H1 (cell line): Measurements from ENCODE around the gene ZNF182. TPM values are rescaled to one million over a fixed set of nuclear protein-coding genes. Genes with fewer than 3 reads are reported as not detected.
A peak's percentile ranks its signal among the peaks of the same experiment; 100 is the strongest.

ENCODE experiments used
- CTCF ChIA-PET: fragments of 300-600 bp; sonication (Branson Sonifier 250); formaldehyde crosslinking; loops from one replicate; lab custom pipeline; 2021; ENCODE audit not compliant: partially characterized antibody; lab: Charles Lee
- POLR2A ChIA-PET: fragments of 300-600 bp; sonication (Branson Sonifier 250); formaldehyde crosslinking; loops from one replicate; lab custom pipeline; 2021; ENCODE audit warnings: inconsistent platforms; ENCODE audit not compliant: partially characterized antibody; lab: Charles Lee
- DNase-seq, 2 experiments: peaks; one replicate each; pipeline versions ENCODE4 v3.0.0 to v3.0.0-alpha.2; 2010 to 2022; ENCODE audit warnings: low spot score in 2 of 2, low read depth in 1 of 2, mixed read lengths in 1 of 2
- FAIRE-seq: peaks from 2 replicates; lab custom pipeline; 2011; peaks lifted over from hg19 to GRCh38; lab: Jason Lieb, UNC
- H2AFZ ChIP-seq: 2 replicates; pipeline ENCODE4 v1.8.1; 2012; ENCODE audit warnings: low read length, inconsistent platforms
- H2AK5ac ChIP-seq: 2 replicates; pipeline ENCODE4 v1.6.1; 2013; ENCODE audit warnings: low read depth, low read length
- H2BK120ac ChIP-seq: replicated peaks from 2 replicates; pipeline ENCODE3; 2013; ENCODE audit warnings: low read depth, low read length, inconsistent platforms
- H2BK12ac ChIP-seq: 2 replicates; pipeline ENCODE4 v1.6.1; 2013; ENCODE audit warnings: low read depth, low read length
- H2BK15ac ChIP-seq: 2 replicates; pipeline ENCODE4 v1.6.1; 2013; ENCODE audit warnings: low read length
- H2BK20ac ChIP-seq: 2 replicates; pipeline ENCODE4 v1.6.1; 2013; ENCODE audit warnings: low read length
- H2BK5ac ChIP-seq: 2 replicates; pipeline ENCODE4 v1.6.1; 2013; ENCODE audit warnings: low read depth, low read length
- H3K14ac ChIP-seq: 2 replicates; pipeline ENCODE4 v1.6.1; 2013; ENCODE audit warnings: inconsistent platforms; ENCODE audit not compliant: insufficient read length
- H3K18ac ChIP-seq: 2 replicates; pipeline ENCODE4 v1.6.1; 2013; ENCODE audit warnings: low read length; ENCODE audit errors: extremely low read depth
- H3K23ac ChIP-seq: 2 replicates; pipeline ENCODE4 v1.6.1; 2013; ENCODE audit warnings: inconsistent platforms; ENCODE audit not compliant: insufficient read length
- H3K23me2 ChIP-seq: 2 replicates; pipeline ENCODE4 v1.6.1; 2013; ENCODE audit warnings: low read depth, low read length
- H3K27ac ChIP-seq: 2 replicates; pipeline ENCODE4 v1.6.1; 2011; ENCODE audit warnings: low read depth, low read length, inconsistent platforms
- H3K27me3 ChIP-seq, 4 experiments: replicated peaks in 1 of 4; 1 replicate in 1 of 4; 2 replicates in 3 of 4; pipeline versions ENCODE4 v1.6.1 to v1.8.1; 2011 to 2013; ENCODE audit warnings: low read length in 3 of 4, mild to moderate bottlenecking in 3 of 4, inconsistent platforms in 2 of 4, mixed read lengths in 2 of 4, moderate library complexity in 1 of 4; ENCODE audit not compliant: control insufficient read depth in 3 of 4, insufficient read depth in 3 of 4; ENCODE audit errors: extremely low read depth in 1 of 4
- H3K36me3 ChIP-seq, 4 experiments: 2 replicates each; pipeline versions ENCODE4 v1.6.1 to v1.8.1; 2011 to 2013; ENCODE audit warnings: mild to moderate bottlenecking in 4 of 4, low read length in 3 of 4, moderate library complexity in 2 of 4, control low read depth in 1 of 4, inconsistent platforms in 1 of 4; ENCODE audit not compliant: insufficient read depth in 4 of 4, control insufficient read depth in 2 of 4
- H3K4ac ChIP-seq: replicated peaks from 2 replicates; pipeline ENCODE3; 2013; ENCODE audit warnings: low read length, low read depth, mixed read lengths, inconsistent platforms; ENCODE audit not compliant: insufficient read length
- H3K4me1 ChIP-seq, 4 experiments: replicated peaks in 1 of 4; 1 replicate in 1 of 4; 2 replicates in 3 of 4; pipeline versions ENCODE4 v1.6.1 to v1.8.1; 2011 to 2013; ENCODE audit warnings: low read length in 3 of 4, inconsistent platforms in 2 of 4, mixed read lengths in 1 of 4; ENCODE audit not compliant: insufficient read depth in 4 of 4, control insufficient read depth in 3 of 4
- H3K4me2 ChIP-seq, 2 experiments: 2 replicates each; pipeline versions ENCODE4 v1.6.1 to v1.8.1; 2011 to 2013; ENCODE audit warnings: low read depth in 2 of 2, low read length in 2 of 2, control low read depth in 1 of 2, inconsistent platforms in 1 of 2, mild to moderate bottlenecking in 1 of 2; ENCODE audit not compliant: insufficient read depth in 1 of 2
- H3K4me3 ChIP-seq, 4 experiments: fragments of 200-600, 300-600 bp in 1 of 4; sonication (generic), shearing (Covaris generic), sonication (Bioruptor Twin) in 1 of 4; 2 replicates each; pipeline versions ENCODE4 v1.5.1 to v1.8.1; 2011 to 2016; ENCODE audit warnings: low read length in 4 of 4, low read depth in 3 of 4, control low read depth in 2 of 4, inconsistent platforms in 2 of 4, mild to moderate bottlenecking in 2 of 4, mixed read lengths in 1 of 4, moderate library complexity in 1 of 4; ENCODE audit not compliant: insufficient read depth in 2 of 4; ENCODE audit errors: extremely low read depth in 1 of 4
- H3K56ac ChIP-seq: replicated peaks from 2 replicates; pipeline ENCODE3; 2013; ENCODE audit warnings: low read depth, mild to moderate bottlenecking, mixed read lengths, low read length, inconsistent platforms; ENCODE audit not compliant: insufficient read length
- H3K79me1 ChIP-seq: 2 replicates; pipeline ENCODE4 v1.6.1; 2013; ENCODE audit warnings: low read depth, low read length, control low read depth
- H3K79me2 ChIP-seq, 2 experiments: 2 replicates each; pipeline versions ENCODE4 v1.6.1 to v1.8.1; 2012 to 2013; ENCODE audit warnings: low read length in 2 of 2, mild to moderate bottlenecking in 2 of 2, inconsistent platforms in 1 of 2; ENCODE audit not compliant: insufficient read depth in 2 of 2, control insufficient read depth in 1 of 2
- H3K9ac ChIP-seq, 4 experiments: replicated peaks in 1 of 4; 1 replicate in 1 of 4; 2 replicates in 3 of 4; pipeline versions ENCODE4 v1.6.1 to v1.8.1; 2011 to 2013; ENCODE audit warnings: low read depth in 3 of 4, low read length in 3 of 4, control low read depth in 2 of 4, mild to moderate bottlenecking in 2 of 4, moderate library complexity in 2 of 4, inconsistent platforms in 1 of 4; ENCODE audit errors: extremely low read depth in 1 of 4
- H3K9me3 ChIP-seq, 2 experiments: 2 replicates each; pipeline versions ENCODE4 v1.6.1 to v1.8.1; 2012 to 2013; ENCODE audit warnings: mild to moderate bottlenecking in 2 of 2, moderate library complexity in 2 of 2, control low read depth in 1 of 2, inconsistent platforms in 1 of 2, low read depth in 1 of 2, low read length in 1 of 2, mixed read lengths in 1 of 2; ENCODE audit not compliant: insufficient read depth in 2 of 2
- H4K20me1 ChIP-seq, 2 experiments: replicated peaks in 1 of 2; 2 replicates each; pipeline versions ENCODE3 to v1.8.1; 2011 to 2013; ENCODE audit warnings: inconsistent platforms in 2 of 2, low read length in 2 of 2, mild to moderate bottlenecking in 1 of 2; ENCODE audit not compliant: insufficient read depth in 2 of 2, control insufficient read depth in 1 of 2
- H4K5ac ChIP-seq: 2 replicates; pipeline ENCODE4 v1.6.1; 2013; ENCODE audit warnings: low read length, low read depth, mixed read lengths, inconsistent platforms; ENCODE audit not compliant: insufficient read length
- H4K8ac ChIP-seq: 2 replicates; pipeline ENCODE4 v1.8.0; 2013; ENCODE audit warnings: mild to moderate bottlenecking, moderate library complexity, low read length, inconsistent platforms; ENCODE audit not compliant: insufficient read depth; ENCODE audit errors: extremely low read depth
- H4K91ac ChIP-seq: replicated peaks from 2 replicates; pipeline ENCODE3; 2013; ENCODE audit warnings: low read length, mixed read lengths, inconsistent platforms; ENCODE audit not compliant: insufficient read length
- ASH2L ChIP-seq: fragments of 200-600, 300-600 bp; sonication (generic); IDR thresholded peaks from one replicate; pipeline ENCODE4 v1.7.1; 2017; ENCODE audit warnings: low read length
- BCL11A ChIP-seq, 2 experiments: IDR thresholded peaks; one replicate each; pipeline ENCODE4 v1.6.1; 2011; ENCODE audit warnings: low read depth in 2 of 2, low read length in 2 of 2, mild to moderate bottlenecking in 2 of 2
- CBX8 ChIP-seq: fragments of 300-800, 300-1000 bp; sonication (generic); IDR thresholded peaks from 2 replicates; pipeline ENCODE4 v1.7.1; 2016; ENCODE audit warnings: low read depth, low read length, borderline replicate concordance
- E2F6 ChIP-seq: IDR thresholded peaks from 2 replicates; pipeline ENCODE4 v1.6.1; 2012; ENCODE audit warnings: inconsistent platforms
- HDAC6 ChIP-seq: IDR thresholded peaks from one replicate; pipeline ENCODE4 v1.7.1; 2012; ENCODE audit warnings: low read depth, mild to moderate bottlenecking, inconsistent platforms, low read length, moderate library complexity
- KDM1A ChIP-seq: fragments of 200-600, 300-600 bp; sonication (generic); IDR thresholded peaks from 2 replicates; pipeline ENCODE4 v1.7.1; 2016; ENCODE audit warnings: mild to moderate bottlenecking, low read length, borderline replicate concordance
- MAFK ChIP-seq: IDR thresholded peaks from 2 replicates; pipeline ENCODE4 v1.6.1; 2012; ENCODE audit warnings: low read depth, mild to moderate bottlenecking, improper control_type of control experiment, low read length
- POLR2A ChIP-seq, 2 experiments: IDR thresholded peaks; 1 replicate in 1 of 2; 2 replicates in 1 of 2; pipeline ENCODE4 v1.6.1; 2011; ENCODE audit warnings: low read depth in 2 of 2, low read length in 2 of 2, mild to moderate bottlenecking in 2 of 2; ENCODE audit errors: control extremely low read depth in 1 of 2
- RBBP5 ChIP-seq: IDR thresholded peaks from 2 replicates; pipeline ENCODE4 v1.7.1; 2012; ENCODE audit warnings: low read depth, mild to moderate bottlenecking, inconsistent platforms, low read length, moderate library complexity, borderline replicate concordance
- RNF2 ChIP-seq: fragments of 200-900, 300-1000 bp; sonication (generic); IDR thresholded peaks from 2 replicates; pipeline ENCODE4 v1.7.1; 2016; ENCODE audit warnings: borderline replicate concordance, low read depth, mild to moderate bottlenecking, antibody characterized with exemption, low read length; ENCODE audit not compliant: poor library complexity, severe bottlenecking; ENCODE audit errors: missing control alignments
- SAP30 ChIP-seq: fragments of 300-600 bp; sonication (generic); IDR thresholded peaks from 2 replicates; pipeline ENCODE4 v1.7.1; 2012; ENCODE audit warnings: low read length, moderate library complexity, mild to moderate bottlenecking, inconsistent platforms; ENCODE audit not compliant: insufficient read depth, insufficient replicate concordance
- SP2 ChIP-seq: IDR thresholded peaks from 2 replicates; pipeline ENCODE4 v1.6.1; 2012; ENCODE audit warnings: mild to moderate bottlenecking, low read length, inconsistent platforms
- TEAD4 ChIP-seq: IDR thresholded peaks from 2 replicates; pipeline ENCODE4 v1.6.1; 2012; ENCODE audit warnings: low read depth, low read length, inconsistent platforms, mixed read lengths
- ZNF274 ChIP-seq: IDR thresholded peaks from 2 replicates; pipeline ENCODE4 v1.7.0; 2012; ENCODE audit warnings: low read length, borderline replicate concordance; ENCODE audit errors: extremely low read depth
- WGBS, 2 experiments: shearing (Covaris generic) in 1 of 2; methylation state at CpG; one replicate each; pipeline versions ENCODE4 v1.1.6 to v1.1.7; 2013 to 2015; ENCODE audit warnings: low lambda C conversion rate in 2 of 2, mixed read lengths in 2 of 2, inconsistent platforms in 1 of 2, low coverage in 1 of 2, missing lambda C conversion rate in 1 of 2; ENCODE audit not compliant: insufficient replicate concordance in 2 of 2, insufficient coverage in 1 of 2, insufficient read length in 1 of 2; ENCODE audit errors: extremely low coverage in 1 of 2, missing lambda C conversion rate in 1 of 2; 5-methylcytosine and 5-hydroxymethylcytosine counted together
- polyA plus RNA-seq, 7 experiments: library from polyadenylated mRNA; depleted of rRNA in 3 of 7; stranded (reverse) in 5 of 7; unstranded in 2 of 7; fragments of >200 nt in 5 of 7; fragments of 200-250 nt in 2 of 7; gene quantifications; 1 replicate in 5 of 7; 2 replicates in 1 of 7; 4 replicates in 1 of 7; pipeline versions ENCODE4 v1.2.1 to v1.2.3, GENCODE V29; 2011 to 2013; ENCODE audit warnings: missing spikeins in 2 of 7, mixed read lengths in 2 of 7
- total RNA-seq: library from RNA; stranded (reverse); fragmentation: NEBNext Ultra II Directional; extraction: Animal tissue kit (Norgen Biotek cat#: 25700); gene quantifications from 2 replicates; pipeline ENCODE4 v1.2.1, GENCODE V29; 2021

The ZNF182 gene
- total and polyA plus RNA-seq, 2 of the 8 experiments (the other 6 are each of a cell fraction or from before 2014, with no cell fraction given), result 1.3 to 8.2 TPM

- ChIA-PET POLR2A (no interaction called here), CTCF (no interaction called here)
- no peak overlapping the region for H2AFZ ChIP-seq
- no peak overlapping the region for H3K56ac ChIP-seq
- H2BK120ac ChIP-seq, result no peak overlapping the region
- H3K36me3 ChIP-seq, result no peaks in the 10 kb centered on the region
- H3K14ac ChIP-seq, result no peak overlapping the region
- H2BK5ac ChIP-seq, result no peak overlapping the region
- no peaks in the 10 kb centered on the region for H3K79me1 ChIP-seq
- H3K4ac ChIP-seq, result no peak overlapping the region
- DNase-seq (no peak), FAIRE-seq (no peak)
- H3K23ac ChIP-seq, result no peak overlapping the region
- WGBS, 2 experiments, result 70% methylated on average over 7 of the region's 7 CpGs; no CpG with 5 or more reads in 1 of the 2 experiments
- H3K9me3 ChIP-seq, result no peaks in the 10 kb centered on the region
- H4K5ac ChIP-seq, result no peak overlapping the region
- no peak overlapping the region for H2BK20ac ChIP-seq
- H3K4me3 ChIP-seq, result peak overlapping the region in 3 of 4 experiments; percentile 79 to 88 (median 86); a peak in 5 of 8 replicates
- no peak overlapping the region for H2AK5ac ChIP-seq
- peak overlapping the region; percentile 66 to 67; a peak in 3 of 4 replicates for H3K4me2 ChIP-seq
- H2BK12ac ChIP-seq, result no peak overlapping the region
- no peaks in the 10 kb centered on the region for H4K20me1 ChIP-seq
- no peaks in the 10 kb centered on the region for H3K23me2 ChIP-seq
- H3K9ac ChIP-seq, result no peak overlapping the region
- H4K8ac ChIP-seq, result no peak overlapping the region
- H3K27me3 ChIP-seq, result no peaks in the 10 kb centered on the region
- no peak overlapping the region for H2BK15ac ChIP-seq
- no peak overlapping the region for H3K27ac ChIP-seq
- H3K4me1 ChIP-seq, result no peaks in the 10 kb centered on the region
- no peak overlapping the region for H4K91ac ChIP-seq
- H3K18ac ChIP-seq, result no peak overlapping the region
- H3K79me2 ChIP-seq, result peaks cover 0 to 9% of the 10 kb centered on the region in 2 experiments; a peak in 1 of 4 replicates
- TF ChIP-seq MAFK, result no peak
- no peak for TF ChIP-seq SP2
- TF ChIP-seq RBBP5, result no peak
- TF ChIP-seq CBX8, result no peak
- TF ChIP-seq RNF2, result no peak
- no peak for TF ChIP-seq HDAC6
- TF ChIP-seq BCL11A (IDR thresholded peaks at IDR 0.05; ENCODE audit: low read depth in 2 of 2, low read length in 2 of 2), result no peak
- no peak for TF ChIP-seq SAP30
- no peak for TF ChIP-seq KDM1A
- TF ChIP-seq POLR2A (IDR thresholded peaks at IDR 0.05; ENCODE audit: control extremely low read depth in 1 of 2, low read depth in 2 of 2, low read length in 2 of 2), result no peak
- no peak for TF ChIP-seq E2F6
- no peak for TF ChIP-seq ZNF274
- TF ChIP-seq ASH2L, result no peak
- TF ChIP-seq TEAD4, result no peak
Observed at GRCh38 chrX:48002929-48003328, 860 bp downstream of the ZNF182 start.
